Gastroesophageal sphincter (tissue), 4 donors: Measurements from ENCODE around the gene SNX24. TPM values are rescaled to one million over a fixed set of nuclear protein-coding genes. Genes with fewer than 3 reads are reported as not detected.

ENCODE experiments used
- ATAC-seq: fragments of 150-250 bp; one replicate; pipeline ENCODE4 v1.9.1; 2016; ENCODE audit warnings: mild to moderate bottlenecking, moderate library complexity
- H3K27ac ChIP-seq, 4 donors: fragments of 200-600 bp; sonication (generic) in 3 of 4; 1 replicate in 3 of 4; 2 replicates in 1 of 4; pipeline ENCODE4 v1.5.1; 2016 to 2019
- H3K27me3 ChIP-seq: fragments of 200-600 bp; sonication (generic); one replicate; pipeline ENCODE4 v1.5.1; 2019
- H3K36me3 ChIP-seq, 2 donors: fragments of 200-600 bp; sonication (generic); one replicate each; pipeline ENCODE4 v1.5.1; 2019; ENCODE audit warnings: control low read depth in 1 of 2
- H3K4me1 ChIP-seq, 3 donors: fragments of 200-600 bp; sonication (generic); 1 replicate in 2 of 3; 2 replicates in 1 of 3; pipeline ENCODE4 v1.5.1; 2016 to 2019; ENCODE audit warnings: control low read depth in 2 of 3
- H3K4me3 ChIP-seq, 2 donors: fragments of 200-600 bp; sonication (generic); one replicate each; pipeline ENCODE4 v1.5.1; 2019; ENCODE audit warnings: mild to moderate bottlenecking in 1 of 2, moderate library complexity in 1 of 2
- H3K9me3 ChIP-seq, 3 donors: fragments of 200-600 bp; sonication (generic); one replicate each; pipeline ENCODE4 v1.5.1; 2017 to 2019; ENCODE audit warnings: control low read depth in 2 of 3
- EP300 ChIP-seq: sonication (generic); formaldehyde crosslinking; IDR thresholded peaks from one replicate; pipeline ENCODE4 v1.6.1; 2017; ENCODE audit warnings: antibody characterized with exemption, mild to moderate bottlenecking
- POLR2A ChIP-seq, 2 donors: fragments of 450-650 bp; IDR thresholded peaks; one replicate each; pipeline ENCODE4 v1.6.1; 2017; ENCODE audit warnings: antibody characterized with exemption in 2 of 2, mild to moderate bottlenecking in 2 of 2, moderate library complexity in 1 of 2
- POLR2AphosphoS5 ChIP-seq: sonication (generic); formaldehyde crosslinking; IDR thresholded peaks from one replicate; pipeline ENCODE4 v1.6.1; 2017; ENCODE audit warnings: antibody characterized with exemption
- WGBS, 2 donors: methylation state at CpG; one replicate each; pipeline ENCODE4 v1.1.5; 2018; ENCODE audit warnings: low coverage in 1 of 2; 5-methylcytosine and 5-hydroxymethylcytosine counted together
- total RNA-seq, 4 donors: library from RNA; depleted of rRNA; stranded (reverse); fragments of >200 nt; gene quantifications; one replicate each; pipeline ENCODE4 v1.1.0, GENCODE V29; 2016
- TF ChIP-seq, protein P1 (sequence below), 4 experiments: fragments of 200-600 bp in 2 of 4; fragments of 450-650 bp in 2 of 4; sonication (generic) in 1 of 4; IDR thresholded peaks; one replicate each; pipeline ENCODE4 v1.5.1; 2017 to 2019; ENCODE audit warnings: antibody characterized with exemption in 4 of 4, mild to moderate bottlenecking in 2 of 4, moderate library complexity in 2 of 4

SNX24 gene
- total RNA-seq, 4 donors from 2014 or later: 10.1 to 33.6 (median 14.8) TPM

DNA sequence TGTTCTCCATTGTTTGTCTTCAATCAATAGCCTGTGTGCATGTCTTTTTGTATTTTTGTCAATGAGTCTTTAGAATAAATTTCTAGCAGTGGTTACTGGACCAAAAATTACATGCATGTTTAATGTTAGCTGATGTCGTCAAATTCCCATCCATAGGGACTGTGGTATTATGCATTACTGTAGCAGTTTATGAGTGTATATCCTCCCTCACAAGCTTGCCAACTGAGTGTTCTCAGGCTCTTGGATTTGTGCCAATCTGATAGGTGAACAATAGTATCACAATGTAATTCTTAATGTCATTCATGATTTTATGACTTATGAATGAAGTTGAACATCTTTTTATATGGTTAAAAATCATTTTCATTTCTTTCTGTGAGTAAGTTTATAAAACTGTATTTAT, 13.0 kb downstream of the SNX24 start:
- Histone ChIP-seq H3K27me3 (no peaks in the 10 kb centered on the region), H3K27ac (no peak overlapping the region), H3K9me3 (no peaks in the 10 kb centered on the region), H3K4me1 (no peaks in the 10 kb centered on the region), H3K4me3 (no peak overlapping the region), H3K36me3 (peaks cover 0 to 9% of the 10 kb centered on the region in 2 donors)
- TF ChIP-seq EP300: no peak
- TF ChIP-seq POLR2A (IDR thresholded peaks at IDR 0.05): no peak
- TF ChIP-seq, protein P1, sequence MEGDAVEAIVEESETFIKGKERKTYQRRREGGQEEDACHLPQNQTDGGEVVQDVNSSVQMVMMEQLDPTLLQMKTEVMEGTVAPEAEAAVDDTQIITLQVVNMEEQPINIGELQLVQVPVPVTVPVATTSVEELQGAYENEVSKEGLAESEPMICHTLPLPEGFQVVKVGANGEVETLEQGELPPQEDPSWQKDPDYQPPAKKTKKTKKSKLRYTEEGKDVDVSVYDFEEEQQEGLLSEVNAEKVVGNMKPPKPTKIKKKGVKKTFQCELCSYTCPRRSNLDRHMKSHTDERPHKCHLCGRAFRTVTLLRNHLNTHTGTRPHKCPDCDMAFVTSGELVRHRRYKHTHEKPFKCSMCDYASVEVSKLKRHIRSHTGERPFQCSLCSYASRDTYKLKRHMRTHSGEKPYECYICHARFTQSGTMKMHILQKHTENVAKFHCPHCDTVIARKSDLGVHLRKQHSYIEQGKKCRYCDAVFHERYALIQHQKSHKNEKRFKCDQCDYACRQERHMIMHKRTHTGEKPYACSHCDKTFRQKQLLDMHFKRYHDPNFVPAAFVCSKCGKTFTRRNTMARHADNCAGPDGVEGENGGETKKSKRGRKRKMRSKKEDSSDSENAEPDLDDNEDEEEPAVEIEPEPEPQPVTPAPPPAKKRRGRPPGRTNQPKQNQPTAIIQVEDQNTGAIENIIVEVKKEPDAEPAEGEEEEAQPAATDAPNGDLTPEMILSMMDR (IDR thresholded peaks at IDR 0.05): no peak
- TF ChIP-seq POLR2AphosphoS5: no peak
- ATAC-seq: no peak
- 70 to 73% methylated on average over 1 of the region's 1 CpG for WGBS, 2 donors

DNA sequence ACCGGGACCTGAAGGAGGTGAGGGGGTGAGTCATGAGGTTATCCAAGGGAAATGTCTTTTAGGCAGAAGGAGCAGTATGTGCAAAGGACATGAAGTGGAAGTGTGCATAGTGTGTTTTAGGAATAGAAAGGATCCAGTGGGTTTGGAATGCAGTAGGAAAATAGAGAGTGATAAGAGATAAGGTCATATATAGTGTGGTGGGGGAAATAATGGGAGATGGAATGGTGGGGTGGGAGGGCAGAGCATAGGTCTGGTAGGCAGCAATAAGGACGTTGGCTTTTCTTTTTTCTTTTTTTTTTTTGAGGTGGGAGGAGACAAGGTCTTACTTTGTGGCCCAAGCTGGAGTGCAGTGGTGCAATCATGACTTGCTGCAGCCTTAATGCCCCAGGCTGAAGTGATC, 17.8 kb downstream of the SNX24 start:
- no peaks in the 10 kb centered on the region for H3K9me3 ChIP-seq
- TF ChIP-seq POLR2A (IDR thresholded peaks at IDR 0.05) (no peak), POLR2AphosphoS5 (no peak)
- no peaks in the 10 kb centered on the region for H3K4me1 ChIP-seq
- peaks cover 0 to 22% of the 10 kb centered on the region in 2 donors for H3K36me3 ChIP-seq
- no peak overlapping the region for H3K4me3 ChIP-seq
- H3K27me3 ChIP-seq: no peaks in the 10 kb centered on the region
- no peak for ATAC-seq
- 67 to 83% methylated on average over 1 to 2 of the region's 2 CpGs for whole genome bisulfite sequencing, 2 donors
- no peak overlapping the region for H3K27ac ChIP-seq

DNA sequence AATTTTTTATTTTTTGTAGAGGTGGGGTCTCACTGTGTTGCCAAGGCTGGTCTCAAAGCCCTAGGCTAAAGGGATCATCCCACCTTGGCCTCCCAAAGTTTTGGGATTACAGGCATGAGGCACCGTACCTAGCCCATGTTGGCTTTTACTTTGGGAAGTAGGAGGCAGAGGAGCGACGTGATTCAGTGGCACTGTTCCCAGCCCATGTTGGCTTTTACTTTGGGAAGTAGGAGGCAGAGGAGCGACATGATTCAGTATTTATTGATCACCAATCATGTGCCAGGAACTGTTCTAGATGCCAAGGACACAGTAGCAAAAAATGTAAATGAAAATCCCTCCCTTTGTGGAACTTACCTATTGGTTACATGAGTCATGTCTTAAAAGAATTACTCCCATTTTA, 18.3 kb downstream of the SNX24 start:
- no peak for TF ChIP-seq POLR2A (IDR thresholded peaks at IDR 0.05)
- Histone ChIP-seq H3K4me3 (no peak overlapping the region), H3K27ac (no peak overlapping the region), H3K27me3 (no peaks in the 10 kb centered on the region), H3K9me3 (no peaks in the 10 kb centered on the region), H3K4me1 (no peaks in the 10 kb centered on the region), H3K36me3 (peaks cover 0 to 26% of the 10 kb centered on the region in 2 donors)
- no peak for ATAC-seq
- 82 to 92% methylated on average over 3 to 4 of the region's 4 CpGs for WGBS, 2 donors

DNA sequence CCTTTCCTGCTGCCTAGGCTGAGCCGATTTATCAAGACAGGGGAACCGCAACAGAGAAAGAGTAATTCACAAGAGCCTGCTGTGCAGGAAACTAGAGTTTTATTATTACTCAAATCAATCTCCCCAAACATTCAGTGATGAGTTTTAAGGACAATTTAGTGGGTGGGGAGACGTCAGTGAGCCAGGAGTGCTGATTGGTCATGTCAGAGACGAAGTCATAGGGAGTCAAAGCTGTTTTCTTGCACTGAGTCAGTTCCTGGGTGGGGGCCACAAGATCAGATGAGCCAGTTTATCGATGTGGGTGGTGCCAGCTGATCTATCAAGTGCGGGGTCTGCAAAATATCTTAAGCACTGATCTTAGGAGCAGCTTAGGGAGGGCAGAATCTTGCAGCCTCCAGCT, 19.0 kb downstream of the SNX24 start:
- WGBS, 2 donors: 88 to 90% methylated on average over 2 to 6 of the region's 6 CpGs
- H3K27ac ChIP-seq: no peak overlapping the region
- no peak overlapping the region for H3K4me3 ChIP-seq
- H3K4me1 ChIP-seq: no peaks in the 10 kb centered on the region
- TF ChIP-seq POLR2AphosphoS5 (no peak), POLR2A (IDR thresholded peaks at IDR 0.05) (no peak), EP300 (no peak)
- TF ChIP-seq, protein P1 (IDR thresholded peaks at IDR 0.05): no peak
- H3K27me3 ChIP-seq: no peaks in the 10 kb centered on the region
- no peak for ATAC-seq
- peaks cover 0 to 27% of the 10 kb centered on the region in 2 donors for H3K36me3 ChIP-seq
- no peaks in the 10 kb centered on the region for H3K9me3 ChIP-seq

DNA sequence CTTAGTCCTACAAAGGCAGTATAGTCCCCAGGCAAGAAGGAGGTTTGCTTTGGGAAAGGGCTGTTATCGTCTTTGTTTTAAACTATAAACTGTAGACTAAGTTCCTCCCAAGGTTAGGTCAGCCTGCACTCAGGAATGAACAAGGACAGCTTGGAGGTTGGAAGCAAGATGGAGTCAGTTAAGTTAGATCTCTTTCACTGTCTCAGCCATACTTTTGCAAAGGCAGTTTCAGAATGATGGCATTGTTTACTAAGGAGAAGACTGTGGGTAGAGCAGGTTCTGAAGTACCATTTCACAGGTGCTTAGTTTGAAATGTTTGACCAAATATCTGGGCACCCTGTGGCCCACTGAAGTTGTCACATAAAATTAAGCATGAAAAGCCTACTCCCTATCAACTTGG, 19.4 kb downstream of the SNX24 start:
- Histone ChIP-seq H3K9me3 (no peaks in the 10 kb centered on the region), H3K27ac (no peak overlapping the region), H3K4me3 (no peak overlapping the region), H3K4me1 (no peaks in the 10 kb centered on the region), H3K36me3 (peaks cover 0 to 27% of the 10 kb centered on the region in 2 donors), H3K27me3 (no peaks in the 10 kb centered on the region)
- no peak for ATAC-seq
- TF ChIP-seq EP300: no peak
- no peak for TF ChIP-seq POLR2A (IDR thresholded peaks at IDR 0.05)
- TF ChIP-seq POLR2AphosphoS5: no peak
- TF ChIP-seq, protein P1 (IDR thresholded peaks at IDR 0.05): no peak
- WGBS, 2 donors: 67 to 83% methylated on average over 1 of the region's 1 CpG

DNA sequence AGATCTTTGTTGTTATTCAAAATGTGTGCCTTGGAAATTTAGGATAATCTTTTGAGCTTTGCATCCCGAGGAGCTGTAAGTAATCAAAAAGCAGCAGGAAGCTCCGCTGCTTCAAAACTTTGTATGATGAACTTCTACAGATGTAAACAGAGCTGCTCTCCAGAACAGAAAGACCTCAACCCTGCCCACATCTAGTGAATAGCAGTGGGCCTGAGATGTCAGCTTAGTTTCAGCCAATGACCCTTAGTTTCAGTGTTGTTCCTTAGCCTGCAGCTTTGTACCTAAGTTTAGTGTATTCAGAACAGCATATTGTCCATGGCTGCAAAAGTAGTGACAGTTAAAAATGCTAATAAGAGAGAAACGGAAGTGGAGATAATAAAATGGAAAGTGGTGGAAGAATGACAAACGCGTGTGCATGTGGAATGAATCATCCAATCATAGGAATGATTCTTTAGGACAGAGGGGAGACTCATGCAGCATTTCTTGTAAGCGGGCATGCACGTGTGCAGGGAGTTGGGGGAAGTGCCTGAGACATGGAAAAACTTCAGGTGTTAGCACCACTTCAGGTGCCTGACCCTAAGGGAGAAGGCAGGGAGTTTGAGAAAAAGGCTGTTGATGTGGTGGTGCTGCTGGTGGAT, 24.9 kb downstream of the SNX24 start:
- Histone ChIP-seq H3K27me3 (no peaks in the 10 kb centered on the region), H3K4me3 (no peak overlapping the region), H3K9me3 (no peaks in the 10 kb centered on the region), H3K4me1 (peaks cover 0 to 8% (median 0%) of the 10 kb centered on the region in 3 donors), H3K27ac (no peak overlapping the region), H3K36me3 (peaks cover 0 to 27% of the 10 kb centered on the region in 2 donors)
- no peak for ATAC-seq
- WGBS, 2 donors: 73 to 78% methylated on average over 7 of the region's 7 CpGs
- no peak for TF ChIP-seq POLR2AphosphoS5
- no peak for TF ChIP-seq POLR2A (IDR thresholded peaks at IDR 0.05)
- TF ChIP-seq EP300: no peak
- TF ChIP-seq, protein P1 (IDR thresholded peaks at IDR 0.05): no peak
